HG03175 (cell line): Measurements from ENCODE around the gene CORO1C.
"Not testable (repeated sequence)": the region's sequence is repeated elsewhere in the genome, so short reads cannot be mapped to it uniquely, and the experiment has no call there.

Experiments
- ATAC-seq: cut with Tn5 transposase; IDR thresholded peaks from one replicate; pipeline ENCODE4 v1.9.1; 2021; ENCODE audit warnings: mild to moderate bottlenecking, moderate library complexity; ENCODE audit not compliant: unreplicated experiment

CORO1C gene

GRCh38 chr12:108679106-108679681 is 52.1 kb downstream of the CORO1C start:
- ATAC-seq = no peak

GRCh38 chr12:108678104-108678730 is 53.1 kb downstream of the CORO1C start:
- no peak for ATAC-seq

- ATAC-seq = no peak
These were observed 53.9 kb downstream of the CORO1C start for GRCh38 chr12:108677381-108677780.

- no peak for ATAC-seq
These were observed 54.6 kb downstream of the CORO1C start for GRCh38 chr12:108676707-108677106.

- no peak for ATAC-seq
These were observed 55.5 kb downstream of the CORO1C start for GRCh38 chr12:108675792-108676191.

GRCh38 chr12:108672054-108672453 is 59.3 kb downstream of the CORO1C start:
- ATAC-seq = no peak

- no peak for ATAC-seq
These were observed 60.2 kb downstream of the CORO1C start for GRCh38 chr12:108671110-108671509.

- ATAC-seq = no peak
These were observed 61.2 kb downstream of the CORO1C start for GRCh38 chr12:108670066-108670631.

- no peak for ATAC-seq
These were observed 62.8 kb downstream of the CORO1C start for GRCh38 chr12:108668542-108668941.

GRCh38 chr12:108668063-108668462 is 63.3 kb downstream of the CORO1C start:
- ATAC-seq = no peak

- peak; percentile 54 for ATAC-seq
These were observed 64.0 kb downstream of the CORO1C start for GRCh38 chr12:108667349-108667748.

- no peak for ATAC-seq
These were observed 64.9 kb downstream of the CORO1C start for GRCh38 chr12:108666401-108666881.

GRCh38 chr12:108665608-108666202 is 65.6 kb downstream of the CORO1C start:
- ATAC-seq = no peak

- ATAC-seq = peak; percentile 68
These were observed 66.7 kb downstream of the CORO1C start for GRCh38 chr12:108664338-108665258.

GRCh38 chr12:108663324-108664015 is 67.8 kb downstream of the CORO1C start:
- no peak for ATAC-seq

GRCh38 chr12:108658115-108658514 is 73.2 kb downstream of the CORO1C start:
- ATAC-seq = not testable (repeated sequence)

- no peak for ATAC-seq
These were observed 74.1 kb downstream of the CORO1C start for GRCh38 chr12:108657130-108657745.

GRCh38 chr12:108656247-108656646 is 75.1 kb downstream of the CORO1C start:
- ATAC-seq = not testable (repeated sequence)

- ATAC-seq = not testable (repeated sequence)
These were observed 75.5 kb downstream of the CORO1C start for GRCh38 chr12:108655812-108656175.

- not testable (repeated sequence) for ATAC-seq
These were observed 76.7 kb downstream of the CORO1C start for GRCh38 chr12:108654622-108655021.
